HEK293 (cell line): Measurements from ENCODE around the gene EPN2.

ENCODE experiments used
- BCL11A ChIP-seq: fragments of 450-650 bp; formaldehyde crosslinking; IDR thresholded peaks from 2 replicates; pipeline ENCODE4 v1.5.1; 2016; ENCODE audit warnings: low read depth, missing biosample characterization, missing genetic modification characterization
- ELK4 ChIP-seq: IDR thresholded peaks from 2 replicates; pipeline ENCODE4 v1.6.1; 2011; ENCODE audit warnings: mild to moderate bottlenecking, low read depth, low read length, borderline replicate concordance
- HIC1 ChIP-seq: fragments of 450-650 bp; formaldehyde crosslinking; IDR thresholded peaks from 2 replicates; pipeline ENCODE4 v1.5.1; 2016; ENCODE audit warnings: missing biosample characterization, missing genetic modification characterization
- PRDM4 ChIP-seq: fragments of 450-650 bp; formaldehyde crosslinking; IDR thresholded peaks from 2 replicates; pipeline ENCODE4 v1.5.1; 2017; ENCODE audit warnings: missing biosample characterization, missing genetic modification characterization
- SCRT2 ChIP-seq: fragments of 450-650 bp; formaldehyde crosslinking; IDR thresholded peaks from 2 replicates; pipeline ENCODE4 v1.5.1; 2016; ENCODE audit warnings: missing biosample characterization, missing genetic modification characterization
- YY1 ChIP-seq: fragments of 450-650 bp; formaldehyde crosslinking; IDR thresholded peaks from 2 replicates; pipeline ENCODE4 v1.5.1; 2018; ENCODE audit warnings: missing biosample characterization, missing genetic modification characterization
- ZBTB49 ChIP-seq: fragments of 450-650 bp; formaldehyde crosslinking; IDR thresholded peaks from 2 replicates; pipeline ENCODE4 v1.5.1; 2016; ENCODE audit warnings: missing biosample characterization, missing genetic modification characterization, low read depth
- ZEB2 ChIP-seq: fragments of 450-650 bp; formaldehyde crosslinking; IDR thresholded peaks from 2 replicates; pipeline ENCODE4 v1.5.1; 2016; ENCODE audit warnings: missing biosample characterization, missing genetic modification characterization
- ZFHX2 ChIP-seq: fragments of 450-650 bp; formaldehyde crosslinking; conservative IDR thresholded peaks from 2 replicates; pipeline ENCODE4 v1.5.1; 2016; ENCODE audit warnings: missing biosample characterization, missing genetic modification characterization
- ZFP3 ChIP-seq: fragments of 450-650 bp; formaldehyde crosslinking; IDR thresholded peaks from 2 replicates; pipeline ENCODE4 v1.5.1; 2016; ENCODE audit warnings: low read depth, missing biosample characterization, missing genetic modification characterization
- ZNF184 ChIP-seq: fragments of 450-650 bp; IDR thresholded peaks from 2 replicates; pipeline ENCODE4 v1.5.1; 2018; ENCODE audit warnings: missing biosample characterization, mild to moderate bottlenecking, missing genetic modification characterization
- ZNF239 ChIP-seq: fragments of 450-650 bp; formaldehyde crosslinking; IDR thresholded peaks from 2 replicates; pipeline ENCODE4 v1.5.1; 2016; ENCODE audit warnings: missing biosample characterization, missing genetic modification characterization
- ZNF248 ChIP-seq: fragments of 450-650 bp; formaldehyde crosslinking; IDR thresholded peaks from 2 replicates; pipeline ENCODE4 v1.5.1; 2017; ENCODE audit warnings: missing biosample characterization, missing genetic modification characterization
- ZNF311 ChIP-seq: fragments of 450-650 bp; formaldehyde crosslinking; IDR thresholded peaks from 2 replicates; pipeline ENCODE4 v1.5.1; 2017; ENCODE audit warnings: missing biosample characterization, missing genetic modification characterization, borderline replicate concordance
- ZNF335 ChIP-seq: fragments of 450-650 bp; formaldehyde crosslinking; conservative IDR thresholded peaks from 2 replicates; pipeline ENCODE4 v1.5.1; 2016; ENCODE audit warnings: missing biosample characterization, missing genetic modification characterization
- ZNF391 ChIP-seq: fragments of 450-650 bp; formaldehyde crosslinking; IDR thresholded peaks from 2 replicates; pipeline ENCODE4 v1.5.1; 2016; ENCODE audit warnings: low read depth, missing biosample characterization, missing genetic modification characterization, borderline replicate concordance
- ZNF394 ChIP-seq: fragments of 450-650 bp; formaldehyde crosslinking; IDR thresholded peaks from 2 replicates; pipeline ENCODE4 v1.5.1; 2016; ENCODE audit warnings: missing biosample characterization, missing genetic modification characterization, mild to moderate bottlenecking, moderate library complexity, borderline replicate concordance
- ZNF544 ChIP-seq: fragments of 450-650 bp; formaldehyde crosslinking; IDR thresholded peaks from 2 replicates; pipeline ENCODE4 v1.5.0; 2017; ENCODE audit warnings: missing biosample characterization, missing genetic modification characterization
- ZNF571 ChIP-seq: fragments of 450-650 bp; formaldehyde crosslinking; IDR thresholded peaks from 2 replicates; pipeline ENCODE4 v1.5.0; 2017; ENCODE audit warnings: missing biosample characterization, missing genetic modification characterization
- ZNF623 ChIP-seq: fragments of 450-650 bp; formaldehyde crosslinking; IDR thresholded peaks from 2 replicates; pipeline ENCODE4 v1.5.1; 2016; ENCODE audit warnings: missing biosample characterization, missing genetic modification characterization
- ZNF658 ChIP-seq: fragments of 450-650 bp; formaldehyde crosslinking; IDR thresholded peaks from 2 replicates; pipeline ENCODE4; 2016; ENCODE audit warnings: missing biosample characterization, missing genetic modification characterization
- ZNF785 ChIP-seq: fragments of 450-650 bp; formaldehyde crosslinking; IDR thresholded peaks from 2 replicates; pipeline ENCODE4 v1.5.1; 2016; ENCODE audit warnings: missing biosample characterization, missing genetic modification characterization
- ZNF830 ChIP-seq: fragments of 450-650 bp; IDR thresholded peaks from 2 replicates; pipeline ENCODE4 v1.5.0; 2018; ENCODE audit warnings: missing biosample characterization, missing genetic modification characterization, low read depth, mild to moderate bottlenecking, moderate library complexity
- ZSCAN30 ChIP-seq: fragments of 450-650 bp; IDR thresholded peaks from 2 replicates; pipeline ENCODE4 v1.5.1; 2018; ENCODE audit warnings: missing biosample characterization, mild to moderate bottlenecking, missing genetic modification characterization, moderate library complexity
- TF ChIP-seq, protein P1 (sequence below): fragments of 450-650 bp; formaldehyde crosslinking; IDR thresholded peaks from 2 replicates; pipeline ENCODE4 v1.5.1; 2017; ENCODE audit warnings: missing biosample characterization, mild to moderate bottlenecking, missing genetic modification characterization, moderate library complexity
- TF ChIP-seq, protein P2 (sequence below): fragments of 450-650 bp; formaldehyde crosslinking; conservative IDR thresholded peaks from 2 replicates; pipeline ENCODE4 v1.5.1; 2016; ENCODE audit warnings: low read depth, missing biosample characterization, missing genetic modification characterization

The EPN2 gene

DNA sequence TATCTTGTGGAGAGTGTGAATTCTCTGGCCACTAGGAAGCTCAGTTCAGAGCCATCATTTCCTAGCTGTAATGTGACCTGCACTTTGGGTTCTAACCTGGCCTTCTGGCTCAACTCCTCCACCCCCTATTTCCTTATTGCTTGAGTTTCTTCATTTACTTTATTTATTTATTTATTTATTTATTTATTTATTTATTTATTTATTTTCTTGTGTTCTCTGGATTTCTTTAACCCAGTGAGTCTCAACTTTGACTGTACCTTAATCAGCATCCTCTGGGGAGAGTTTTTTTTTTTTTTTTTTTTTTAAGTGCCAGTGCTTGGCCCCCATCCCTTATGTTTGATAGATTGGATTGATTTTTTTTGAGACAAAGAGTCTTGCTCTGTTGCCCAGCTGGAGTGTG lies 18.1 kb downstream of the EPN2 start (continued):
- TF ChIP-seq ZSCAN30, result no peak
- TF ChIP-seq HIC1 (tag by site-specific recombination), result no peak
- no peak for TF ChIP-seq YY1 (tag by site-specific recombination)
- TF ChIP-seq ZNF830 (tag by site-specific recombination), result no peak
- TF ChIP-seq ZNF623 (tag by site-specific recombination), result peak; percentile 93
- no peak for TF ChIP-seq ZNF311 (tag by site-specific recombination)
- TF ChIP-seq ZFP3 (tag by site-specific recombination), result peak; percentile 63
- TF ChIP-seq BCL11A, result no peak
- TF ChIP-seq PRDM4 (tag by site-specific recombination), result 0 out of 2 replicates have a peak, but pooled peaks have one; percentile 14
- TF ChIP-seq ZNF391, result no peak
- TF ChIP-seq ZNF785 (tag by site-specific recombination), result no peak
- TF ChIP-seq ZNF335 (tag by site-specific recombination), result no peak
- no peak for TF ChIP-seq ZEB2 (tag by site-specific recombination)
- no peak for TF ChIP-seq ZNF544
- TF ChIP-seq ZBTB49, result no peak
- TF ChIP-seq, protein P1, sequence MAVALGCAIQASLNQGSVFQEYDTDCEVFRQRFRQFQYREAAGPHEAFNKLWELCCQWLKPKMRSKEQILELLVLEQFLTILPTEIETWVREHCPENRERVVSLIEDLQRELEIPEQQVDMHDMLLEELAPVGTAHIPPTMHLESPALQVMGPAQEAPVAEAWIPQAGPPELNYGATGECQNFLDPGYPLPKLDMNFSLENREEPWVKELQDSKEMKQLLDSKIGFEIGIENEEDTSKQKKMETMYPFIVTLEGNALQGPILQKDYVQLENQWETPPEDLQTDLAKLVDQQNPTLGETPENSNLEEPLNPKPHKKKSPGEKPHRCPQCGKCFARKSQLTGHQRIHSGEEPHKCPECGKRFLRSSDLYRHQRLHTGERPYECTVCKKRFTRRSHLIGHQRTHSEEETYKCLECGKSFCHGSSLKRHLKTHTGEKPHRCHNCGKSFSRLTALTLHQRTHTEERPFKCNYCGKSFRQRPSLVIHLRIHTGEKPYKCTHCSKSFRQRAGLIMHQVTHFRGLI (tag by site-specific recombination), result no peak
- TF ChIP-seq ZFHX2 (tag by site-specific recombination), result no peak
- no peak for TF ChIP-seq SCRT2 (tag by site-specific recombination)
- TF ChIP-seq ZNF239 (tag by site-specific recombination), result no peak
- no peak for TF ChIP-seq ZNF184
- TF ChIP-seq, protein P2, sequence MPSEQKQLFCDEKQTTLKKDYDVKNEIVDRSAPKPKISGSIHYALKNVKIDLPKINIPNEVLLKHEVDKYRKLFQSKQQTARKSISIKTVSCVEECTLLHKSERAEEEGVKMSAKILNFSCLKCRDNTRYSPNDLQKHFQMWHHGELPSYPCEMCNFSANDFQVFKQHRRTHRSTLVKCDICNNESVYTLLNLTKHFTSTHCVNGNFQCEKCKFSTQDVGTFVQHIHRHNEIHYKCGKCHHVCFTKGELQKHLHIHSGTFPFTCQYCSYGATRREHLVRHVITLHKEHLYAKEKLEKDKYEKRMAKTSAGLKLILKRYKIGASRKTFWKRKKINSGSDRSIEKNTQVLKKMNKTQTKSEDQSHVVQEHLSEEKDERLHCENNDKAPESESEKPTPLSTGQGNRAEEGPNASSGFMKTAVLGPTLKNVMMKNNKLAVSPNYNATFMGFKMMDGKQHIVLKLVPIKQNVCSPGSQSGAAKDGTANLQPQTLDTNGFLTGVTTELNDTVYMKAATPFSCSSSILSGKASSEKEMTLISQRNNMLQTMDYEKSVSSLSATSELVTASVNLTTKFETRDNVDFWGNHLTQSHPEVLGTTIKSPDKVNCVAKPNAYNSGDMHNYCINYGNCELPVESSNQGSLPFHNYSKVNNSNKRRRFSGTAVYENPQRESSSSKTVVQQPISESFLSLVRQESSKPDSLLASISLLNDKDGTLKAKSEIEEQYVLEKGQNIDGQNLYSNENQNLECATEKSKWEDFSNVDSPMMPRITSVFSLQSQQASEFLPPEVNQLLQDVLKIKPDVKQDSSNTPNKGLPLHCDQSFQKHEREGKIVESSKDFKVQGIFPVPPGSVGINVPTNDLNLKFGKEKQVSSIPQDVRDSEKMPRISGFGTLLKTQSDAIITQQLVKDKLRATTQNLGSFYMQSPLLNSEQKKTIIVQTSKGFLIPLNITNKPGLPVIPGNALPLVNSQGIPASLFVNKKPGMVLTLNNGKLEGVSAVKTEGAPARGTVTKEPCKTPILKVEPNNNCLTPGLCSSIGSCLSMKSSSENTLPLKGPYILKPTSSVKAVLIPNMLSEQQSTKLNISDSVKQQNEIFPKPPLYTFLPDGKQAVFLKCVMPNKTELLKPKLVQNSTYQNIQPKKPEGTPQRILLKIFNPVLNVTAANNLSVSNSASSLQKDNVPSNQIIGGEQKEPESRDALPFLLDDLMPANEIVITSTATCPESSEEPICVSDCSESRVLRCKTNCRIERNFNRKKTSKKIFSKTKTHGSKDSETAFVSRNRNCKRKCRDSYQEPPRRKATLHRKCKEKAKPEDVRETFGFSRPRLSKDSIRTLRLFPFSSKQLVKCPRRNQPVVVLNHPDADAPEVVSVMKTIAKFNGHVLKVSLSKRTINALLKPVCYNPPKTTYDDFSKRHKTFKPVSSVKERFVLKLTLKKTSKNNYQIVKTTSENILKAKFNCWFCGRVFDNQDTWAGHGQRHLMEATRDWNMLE (tag by site-specific recombination), result peak; percentile 99
- TF ChIP-seq ZNF571 (tag by site-specific recombination), result no peak
- no peak for TF ChIP-seq ZNF658 (tag by site-specific recombination)
- no peak for TF ChIP-seq ZNF248 (tag by site-specific recombination)
- TF ChIP-seq ELK4, result no peak
- peak; percentile 99 for TF ChIP-seq ZNF394
